Spleen (tissue), 7 donors: ENCODE measurements around the gene PPP2R5C.

Experiments
- CTCF ChIP-seq, 11 experiments: fragments of 200-600 bp in 7 of 11; fragments of 450-650 bp in 4 of 11; sonication (generic) in 4 of 11; IDR thresholded peaks in 8 of 11; conservative IDR thresholded peaks in 3 of 11; 1 replicate in 7 of 11; 2 replicates in 4 of 11; pipeline versions ENCODE4 v1.4.0 to v1.8.0; 2016 to 2021; ENCODE audit warnings: antibody characterized with exemption in 11 of 11, inconsistent platforms in 4 of 11, mild to moderate bottlenecking in 1 of 11
- POLR2A ChIP-seq, 3 donors: fragments of 450-650 bp; IDR thresholded peaks; one replicate each; pipeline ENCODE4 v1.5.1; 2017; ENCODE audit warnings: antibody characterized with exemption in 3 of 3, mild to moderate bottlenecking in 1 of 3
- POLR2AphosphoS5 ChIP-seq, 3 donors: sonication (generic); formaldehyde crosslinking; IDR thresholded peaks; one replicate each; pipeline ENCODE4 v1.5.1; 2017; ENCODE audit warnings: antibody characterized with exemption in 3 of 3
- donor health status: DM: no; HTN: no; CAD: no; lungs with moderate emphysema.
- donor health status: DM: no; HTN: no; CAD: no.
- donor health status: DM: no; HTN: no; CAD: no.

GRCh38 chr14:101959277-101959676 is 197.8 kb downstream of the PPP2R5C start:
- no peak for TF ChIP-seq CTCF (IDR thresholded peaks at IDR 0.05 in 8 of 11, conservative IDR thresholded peaks at IDR 0.05 in 3 of 11)
- TF ChIP-seq POLR2AphosphoS5 (IDR thresholded peaks at IDR 0.05): no peak
- TF ChIP-seq POLR2A (IDR thresholded peaks at IDR 0.05): no peak
